Endodermal cell (in vitro differentiated cells): ENCODE results near the gene NEDD4L. TPM values are rescaled to one million over a fixed set of nuclear protein-coding genes. Genes with fewer than 3 reads are reported as not detected.

Experiments used
- DNase-seq: peaks from one replicate; pipeline ENCODE4 v3.0.0-alpha.2; 2017
- H3K27ac ChIP-seq: 2 replicates; pipeline ENCODE4 v1.5.1; 2013; ENCODE audit warnings: mild to moderate bottlenecking, low read depth, low read length, moderate library complexity
- H3K27me3 ChIP-seq: 2 replicates; pipeline ENCODE4 v1.6.1; 2013; ENCODE audit warnings: mild to moderate bottlenecking, low read length, moderate library complexity; ENCODE audit not compliant: insufficient read depth, control insufficient read depth, poor library complexity, severe bottlenecking
- H3K36me3 ChIP-seq: 2 replicates; pipeline ENCODE4 v1.7.0; 2013; ENCODE audit warnings: mild to moderate bottlenecking, low read length, moderate library complexity; ENCODE audit not compliant: control insufficient read depth, insufficient read depth
- H3K4me1 ChIP-seq: one replicate; pipeline ENCODE4 v1.7.0; 2013; ENCODE audit warnings: low read length; ENCODE audit not compliant: control insufficient read depth, insufficient read depth
- H3K4me3 ChIP-seq: 2 replicates; pipeline ENCODE4 v1.5.1; 2013; ENCODE audit warnings: mild to moderate bottlenecking, low read length, moderate library complexity
- H3K9ac ChIP-seq: 2 replicates; pipeline ENCODE4 v1.6.1; 2013; ENCODE audit warnings: mild to moderate bottlenecking, low read length, moderate library complexity; ENCODE audit not compliant: poor library complexity, severe bottlenecking; ENCODE audit errors: extremely low read depth
- H3K9me3 ChIP-seq: 2 replicates; pipeline ENCODE4 v1.6.1; 2013; ENCODE audit warnings: mild to moderate bottlenecking, low read length, moderate library complexity; ENCODE audit not compliant: control insufficient read depth
- H3K27ac Mint-ChIP-seq: 2 replicates; pipeline ENCODE4 v1.8.0; 2020; ENCODE audit warnings: mixed read lengths
- H3K27me3 Mint-ChIP-seq: 2 replicates; pipeline ENCODE4 v1.8.0; 2021; ENCODE audit warnings: mild to moderate bottlenecking, mixed read lengths; ENCODE audit not compliant: insufficient read depth
- H3K36me3 Mint-ChIP-seq: 2 replicates; pipeline ENCODE4 v1.8.0; 2020; ENCODE audit warnings: low read depth, mixed read lengths
- H3K4me1 Mint-ChIP-seq: 2 replicates; pipeline ENCODE4 v1.8.0; 2020; ENCODE audit warnings: mixed read lengths
- H3K4me3 Mint-ChIP-seq: 2 replicates; pipeline ENCODE4 v1.8.0; 2020; ENCODE audit warnings: mild to moderate bottlenecking, moderate library complexity, mixed read lengths
- H3K9me3 Mint-ChIP-seq: 2 replicates; pipeline ENCODE4 v1.8.0; 2020; ENCODE audit warnings: mild to moderate bottlenecking, mixed read lengths
- CTCF ChIP-seq: fragments of 200-600 bp; sonication (generic); conservative IDR thresholded peaks from 2 replicates; pipeline ENCODE4 v1.5.0; 2021; ENCODE audit warnings: antibody characterized with exemption, mild to moderate bottlenecking
- WGBS, 2 experiments: methylation state at CpG; one replicate each; pipeline versions ENCODE4 v1.1.5 to v1.1.7; 2013; ENCODE audit warnings: missing lambda C conversion rate in 2 of 2, mixed read lengths in 1 of 2; ENCODE audit not compliant: insufficient coverage in 1 of 2, insufficient read length in 1 of 2; 5-methylcytosine and 5-hydroxymethylcytosine counted together
- total RNA-seq, 2 donors: library from RNA; stranded (reverse); fragmentation: NEBNext Ultra II Directional in 1 of 2; extraction: Animal tissue kit (Norgen Biotek cat#: 25700) in 1 of 2; gene quantifications; 2 replicates in 1 of 2; 3 replicates in 1 of 2; pipeline ENCODE4 v1.2.1, GENCODE V29; 2021

NEDD4L gene
- total RNA-seq, 2 donors from 2014 or later = 70.5 to 75.3 TPM

GRCh38 chr18:58196881-58197872 lies 153.2 kb downstream of the NEDD4L start:
- Mint-ChIP-seq H3K9me3 (no peaks in the 10 kb centered on the region), H3K27me3 (no peaks in the 10 kb centered on the region), H3K4me3 (no peak overlapping the region), H3K27ac (no peak overlapping the region), H3K36me3 (no peaks in the 10 kb centered on the region), H3K4me1 (peaks cover 42% of the 10 kb centered on the region)
- no peak overlapping the region for H3K4me3 ChIP-seq
- no peak for TF ChIP-seq CTCF
- DNase-seq = no peak
- H3K9ac ChIP-seq = no peak overlapping the region
- no peaks in the 10 kb centered on the region for H3K27me3 ChIP-seq
- 81 to 88% methylated on average over 8 to 18 of the region's 19 CpGs for WGBS, 2 experiments
- no peaks in the 10 kb centered on the region for H3K36me3 ChIP-seq
- H3K4me1 ChIP-seq = peaks cover 26% of the 10 kb centered on the region
- no peak overlapping the region for H3K27ac ChIP-seq
- no peaks in the 10 kb centered on the region for H3K9me3 ChIP-seq

- 94% methylated on average over 3 of the region's 5 CpGs; no CpG with 5 or more reads in 1 of the 2 experiments for WGBS, 2 experiments
- DNase-seq = no peak
- Histone ChIP-seq H3K9ac (no peak overlapping the region), H3K9me3 (no peaks in the 10 kb centered on the region), H3K36me3 (no peaks in the 10 kb centered on the region), H3K4me1 (peaks cover 7% of the 10 kb centered on the region), H3K4me3 (no peak overlapping the region), H3K27me3 (no peaks in the 10 kb centered on the region), H3K27ac (no peak overlapping the region)
- no peaks in the 10 kb centered on the region for H3K9me3 Mint-ChIP-seq
- no peak overlapping the region for H3K4me3 Mint-ChIP-seq
- no peak for TF ChIP-seq CTCF
- H3K4me1 Mint-ChIP-seq = peaks cover 21% of the 10 kb centered on the region
- no peaks in the 10 kb centered on the region for H3K27me3 Mint-ChIP-seq
- no peak overlapping the region for H3K27ac Mint-ChIP-seq
- H3K36me3 Mint-ChIP-seq = no peaks in the 10 kb centered on the region
These were observed 157.2 kb downstream of the NEDD4L start for GRCh38 chr18:58201268-58201667.

- Mint-ChIP-seq H3K27ac (no peak overlapping the region), H3K4me3 (no peak overlapping the region), H3K4me1 (peaks cover 14% of the 10 kb centered on the region), H3K36me3 (no peaks in the 10 kb centered on the region), H3K27me3 (no peaks in the 10 kb centered on the region), H3K9me3 (no peaks in the 10 kb centered on the region)
- 83 to 86% methylated on average over 8 to 11 of the region's 11 CpGs for WGBS, 2 experiments
- Histone ChIP-seq H3K9ac (no peak overlapping the region), H3K36me3 (no peaks in the 10 kb centered on the region), H3K4me1 (peaks cover 4% of the 10 kb centered on the region), H3K9me3 (no peaks in the 10 kb centered on the region), H3K27me3 (no peaks in the 10 kb centered on the region), H3K27ac (no peak overlapping the region), H3K4me3 (no peak overlapping the region)
- TF ChIP-seq CTCF = no peak
- DNase-seq = no peak
These were observed 158.0 kb downstream of the NEDD4L start for GRCh38 chr18:58201733-58202730.
